ENCODE data around the gene TMEM181.

TMEM181 gene

DNA sequence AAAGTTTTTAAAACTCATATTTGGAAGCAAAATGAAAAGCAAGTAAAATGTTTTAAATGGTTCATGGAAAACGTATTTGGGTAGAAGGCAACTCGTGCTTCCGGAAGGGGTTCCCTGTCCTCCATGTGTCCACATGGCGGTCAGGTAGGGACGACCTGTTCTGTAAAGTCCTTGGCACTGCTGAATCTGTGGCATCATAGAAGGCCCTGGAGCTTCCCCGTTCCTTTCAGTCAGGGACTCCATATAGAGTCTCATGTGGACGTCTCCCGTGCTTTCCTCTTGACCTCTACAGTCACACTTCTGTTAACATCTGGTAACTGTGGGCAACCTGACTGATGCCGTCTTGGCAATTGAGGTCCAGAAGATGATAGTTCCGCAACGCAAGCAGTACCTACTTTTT lies 73.2 kb downstream of the TMEM181 start:
- Histone ChIP-seq H3K4me3 (ENCODE audit: low read depth, low read length) (no peak overlapping the region), H3K9ac (no peak overlapping the region), H3K4me1 (peaks cover 12% of the 10 kb centered on the region), H3K79me2 (peaks cover 2% of the 10 kb centered on the region), H3K36me3 (ENCODE audit: control insufficient read depth, insufficient read depth, low read length) (no peaks in the 10 kb centered on the region), H3K9me3 (ENCODE audit: control insufficient read depth, low read length) (no peaks in the 10 kb centered on the region), H3K27ac (no peak overlapping the region), H2AFZ (no peak overlapping the region), H3K4me2 (ENCODE audit: low read length) (no peak overlapping the region), H3K27me3 (ENCODE audit: control insufficient read depth, insufficient read depth, low read length) (no peaks in the 10 kb centered on the region)
- TF ChIP-seq, protein P1, sequence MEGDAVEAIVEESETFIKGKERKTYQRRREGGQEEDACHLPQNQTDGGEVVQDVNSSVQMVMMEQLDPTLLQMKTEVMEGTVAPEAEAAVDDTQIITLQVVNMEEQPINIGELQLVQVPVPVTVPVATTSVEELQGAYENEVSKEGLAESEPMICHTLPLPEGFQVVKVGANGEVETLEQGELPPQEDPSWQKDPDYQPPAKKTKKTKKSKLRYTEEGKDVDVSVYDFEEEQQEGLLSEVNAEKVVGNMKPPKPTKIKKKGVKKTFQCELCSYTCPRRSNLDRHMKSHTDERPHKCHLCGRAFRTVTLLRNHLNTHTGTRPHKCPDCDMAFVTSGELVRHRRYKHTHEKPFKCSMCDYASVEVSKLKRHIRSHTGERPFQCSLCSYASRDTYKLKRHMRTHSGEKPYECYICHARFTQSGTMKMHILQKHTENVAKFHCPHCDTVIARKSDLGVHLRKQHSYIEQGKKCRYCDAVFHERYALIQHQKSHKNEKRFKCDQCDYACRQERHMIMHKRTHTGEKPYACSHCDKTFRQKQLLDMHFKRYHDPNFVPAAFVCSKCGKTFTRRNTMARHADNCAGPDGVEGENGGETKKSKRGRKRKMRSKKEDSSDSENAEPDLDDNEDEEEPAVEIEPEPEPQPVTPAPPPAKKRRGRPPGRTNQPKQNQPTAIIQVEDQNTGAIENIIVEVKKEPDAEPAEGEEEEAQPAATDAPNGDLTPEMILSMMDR (IDR thresholded peaks at IDR 0.05), result no peak

DNA sequence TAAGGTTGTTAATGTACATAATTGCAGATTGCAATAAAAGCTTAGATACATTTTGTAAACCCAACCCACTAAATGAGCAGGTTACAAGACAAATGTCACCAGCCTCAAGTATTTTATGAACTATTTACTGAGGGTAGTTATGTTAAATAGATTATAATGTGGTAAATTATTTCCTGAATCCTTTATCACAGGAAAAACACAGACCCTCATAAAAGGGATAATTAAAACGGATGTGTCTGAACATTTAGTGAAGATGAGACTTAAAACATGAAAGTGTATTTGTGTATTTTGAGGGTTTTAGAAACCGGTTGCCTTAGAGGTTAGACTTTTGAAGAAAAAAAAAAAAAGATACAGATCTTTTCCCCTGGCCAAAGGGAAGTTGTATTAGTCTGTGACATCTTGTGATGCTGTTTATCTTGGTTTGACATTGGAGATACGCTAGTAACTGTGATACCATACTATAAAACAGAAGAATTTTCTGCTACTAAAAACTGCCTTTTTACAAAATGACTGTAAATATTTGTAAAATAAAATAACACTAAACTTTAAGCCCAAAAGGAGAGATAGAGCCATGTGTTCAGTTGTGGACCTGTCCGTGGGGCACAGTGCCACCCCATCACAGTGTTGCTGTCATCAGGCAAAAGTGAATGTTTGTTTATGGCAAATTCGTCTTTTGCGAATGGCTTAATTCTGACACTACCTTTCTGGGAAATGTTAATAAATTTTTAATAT lies 75.0 kb downstream of the TMEM181 start:
- no peaks in the 10 kb centered on the region for H3K27me3 ChIP-seq (ENCODE audit: control insufficient read depth, insufficient read depth, low read length)
- no peak overlapping the region for H3K4me2 ChIP-seq (ENCODE audit: low read length)
- TF ChIP-seq, protein P1 (IDR thresholded peaks at IDR 0.05), result no peak
- no peak overlapping the region for H2AFZ ChIP-seq
- no peak overlapping the region for H3K4me3 ChIP-seq (ENCODE audit: low read depth, low read length)
- no peaks in the 10 kb centered on the region for H3K4me1 ChIP-seq
- H3K36me3 ChIP-seq (ENCODE audit: control insufficient read depth, insufficient read depth, low read length), result no peaks in the 10 kb centered on the region
- H3K9me3 ChIP-seq (ENCODE audit: control insufficient read depth, low read length), result no peaks in the 10 kb centered on the region
- H3K27ac ChIP-seq, result no peak overlapping the region
- H3K9ac ChIP-seq, result no peak overlapping the region
- H3K79me2 ChIP-seq, result peaks cover 12% of the 10 kb centered on the region

DNA sequence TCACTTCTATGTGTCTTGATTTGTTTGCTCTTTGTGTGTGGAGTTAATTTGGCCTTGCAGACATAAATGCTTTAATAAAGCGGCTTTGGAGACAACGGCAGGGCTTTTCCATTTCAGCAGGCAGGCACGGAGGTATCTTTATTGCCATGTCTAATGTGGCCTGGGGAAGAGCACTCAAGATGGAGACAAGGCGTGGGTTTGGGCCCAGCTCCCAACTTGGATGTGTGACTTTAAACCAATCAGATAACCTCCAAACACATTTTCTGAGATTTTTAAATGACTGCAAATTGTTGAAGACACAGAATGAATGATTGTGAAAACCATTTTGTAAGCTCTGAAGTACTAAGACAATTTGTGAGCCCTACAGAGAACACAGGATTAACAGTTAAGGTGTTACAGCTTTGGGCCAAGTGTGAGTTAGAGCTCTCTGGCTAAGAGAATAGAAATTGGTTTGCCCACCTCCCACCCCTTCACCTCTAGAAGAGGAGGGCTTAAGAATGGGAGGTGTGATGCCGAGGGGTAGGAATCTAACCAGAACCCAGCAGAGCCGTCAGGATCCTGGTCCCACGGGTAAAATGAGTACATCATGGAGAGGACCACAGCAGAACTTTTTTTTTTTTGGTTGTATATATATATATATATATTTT lies 75.7 kb downstream of the TMEM181 start:
- no peaks in the 10 kb centered on the region for H3K4me1 ChIP-seq
- H3K4me3 ChIP-seq (ENCODE audit: low read depth, low read length), result no peak overlapping the region
- no peak overlapping the region for H2AFZ ChIP-seq
- H3K36me3 ChIP-seq (ENCODE audit: control insufficient read depth, insufficient read depth, low read length), result no peaks in the 10 kb centered on the region
- TF ChIP-seq, protein P1 (IDR thresholded peaks at IDR 0.05), result no peak
- no peak overlapping the region for H3K9ac ChIP-seq
- H3K4me2 ChIP-seq (ENCODE audit: low read length), result no peak overlapping the region
- no peaks in the 10 kb centered on the region for H3K9me3 ChIP-seq (ENCODE audit: control insufficient read depth, low read length)
- no peak overlapping the region for H3K27ac ChIP-seq
- peaks cover 19% of the 10 kb centered on the region for H3K79me2 ChIP-seq
- no peaks in the 10 kb centered on the region for H3K27me3 ChIP-seq (ENCODE audit: control insufficient read depth, insufficient read depth, low read length)

DNA sequence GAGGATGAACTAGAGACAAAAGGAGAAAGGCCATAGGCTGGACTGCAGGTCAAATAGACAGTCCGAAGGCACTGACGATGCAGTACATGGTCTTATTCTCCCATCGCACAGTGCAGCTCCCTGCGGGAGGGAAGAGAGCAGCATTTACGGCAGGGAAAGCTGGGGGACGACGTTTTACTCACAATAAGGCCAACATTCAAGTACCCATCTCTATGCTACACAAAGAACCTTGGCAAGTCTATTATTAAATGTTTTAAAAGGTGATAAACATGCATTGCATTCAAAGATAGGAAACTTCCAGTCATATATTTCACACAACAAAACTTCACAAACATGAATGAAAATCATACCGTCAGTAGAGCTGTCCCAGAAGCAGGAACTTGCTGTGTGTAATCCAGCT lies 76.9 kb downstream of the TMEM181 start:
- Histone ChIP-seq H3K27ac (no peak overlapping the region), H3K4me1 (peaks cover 2% of the 10 kb centered on the region), H3K27me3 (ENCODE audit: control insufficient read depth, insufficient read depth, low read length) (no peaks in the 10 kb centered on the region), H3K9me3 (ENCODE audit: control insufficient read depth, low read length) (no peaks in the 10 kb centered on the region), H3K79me2 (peaks cover 21% of the 10 kb centered on the region), H3K4me2 (ENCODE audit: low read length) (no peak overlapping the region), H2AFZ (no peak overlapping the region), H3K9ac (no peak overlapping the region), H3K4me3 (ENCODE audit: low read depth, low read length) (no peak overlapping the region), H3K36me3 (ENCODE audit: control insufficient read depth, insufficient read depth, low read length) (no peaks in the 10 kb centered on the region)
- TF ChIP-seq, protein P1 (IDR thresholded peaks at IDR 0.05), result no peak

Measured in parathyroid adenoma (tissue), 2 donors.